Germinal center (tissue), 1 donor: ENCODE results near the gene MMP21.

Experiments
- DNase-seq: peaks from one replicate; pipeline ENCODE4 v3.0.0; 2012; ENCODE audit warnings: mixed read lengths, low spot score

MMP21 gene

GRCh38 chr10:125762692-125763648 lies 12.7 kb downstream of the MMP21 start:
- DNase-seq, result no peak

- DNase-seq, result no peak
These were observed 13.7 kb downstream of the MMP21 start for GRCh38 chr10:125761961-125762360.

GRCh38 chr10:125757742-125758141 lies 17.9 kb downstream of the MMP21 start:
- DNase-seq, result no peak

GRCh38 chr10:125756853-125757487 lies 18.7 kb downstream of the MMP21 start:
- DNase-seq, result no peak

- DNase-seq, result no peak
These were observed 19.4 kb downstream of the MMP21 start for GRCh38 chr10:125756196-125756595.

GRCh38 chr10:125747417-125747816 lies 28.2 kb downstream of the MMP21 start:
- no peak for DNase-seq

GRCh38 chr10:125744909-125745308 lies 30.7 kb downstream of the MMP21 start:
- no peak for DNase-seq

GRCh38 chr10:125742465-125742864 lies 33.2 kb downstream of the MMP21 start:
- DNase-seq, result no peak

GRCh38 chr10:125739994-125740679 lies 35.5 kb downstream of the MMP21 start:
- DNase-seq, result no peak

GRCh38 chr10:125738206-125738605 lies 37.4 kb downstream of the MMP21 start:
- no peak for DNase-seq

GRCh38 chr10:125734823-125735222 lies 40.8 kb downstream of the MMP21 start:
- DNase-seq, result no peak

- DNase-seq, result no peak
These were observed 41.5 kb downstream of the MMP21 start for GRCh38 chr10:125734148-125734547.

- DNase-seq, result no peak
These were observed 48.2 kb downstream of the MMP21 start for GRCh38 chr10:125727436-125727835.

GRCh38 chr10:125726914-125727313 lies 48.7 kb downstream of the MMP21 start:
- DNase-seq, result no peak

GRCh38 chr10:125722811-125723210 lies 52.8 kb downstream of the MMP21 start:
- DNase-seq, result no peak

GRCh38 chr10:125721035-125721434 lies 54.6 kb downstream of the MMP21 start:
- peak; percentile 18 for DNase-seq

- DNase-seq, result peak; percentile 12
These were observed 55.6 kb downstream of the MMP21 start for GRCh38 chr10:125720002-125720382.

GRCh38 chr10:125719173-125720001 lies 56.2 kb downstream of the MMP21 start, which contains the start of gene EDRF1:
Gene EDRF1 (plus strand): TSS chr10:125719709. CDS start chr10:125719808, 99 bp downstream.
- peak; percentile 98 for DNase-seq
